Mucosa of rectum (tissue), 2 donors: ENCODE data around the gene IL20RB.

Source experiments
- H3K27ac ChIP-seq, 2 donors: one replicate each; pipeline ENCODE4 v1.7.0; 2013; ENCODE audit warnings: inconsistent platforms in 2 of 2, low read depth in 2 of 2, low read length in 2 of 2
- H3K27me3 ChIP-seq, 2 donors: one replicate each; pipeline ENCODE4 v1.7.0; 2013; ENCODE audit warnings: low read length in 2 of 2; ENCODE audit not compliant: control insufficient read depth in 2 of 2, insufficient read depth in 2 of 2
- H3K36me3 ChIP-seq, 2 donors: one replicate each; pipeline ENCODE4 v1.7.0; 2013; ENCODE audit warnings: low read length in 2 of 2; ENCODE audit not compliant: control insufficient read depth in 2 of 2, insufficient read depth in 2 of 2
- H3K4me1 ChIP-seq, 2 donors: one replicate each; pipeline ENCODE4 v1.7.0; 2013; ENCODE audit warnings: low read length in 2 of 2, mild to moderate bottlenecking in 1 of 2; ENCODE audit not compliant: control insufficient read depth in 2 of 2, insufficient read depth in 2 of 2
- H3K4me3 ChIP-seq, 2 donors: one replicate each; pipeline ENCODE4 v1.7.0; 2013; ENCODE audit warnings: low read length in 2 of 2
- H3K9ac ChIP-seq, 2 donors: one replicate each; pipeline ENCODE4 v1.7.0; 2013; ENCODE audit warnings: low read length in 2 of 2, low read depth in 1 of 2, mild to moderate bottlenecking in 1 of 2
- H3K9me3 ChIP-seq, 2 donors: one replicate each; pipeline ENCODE4 v1.7.0; 2013; ENCODE audit warnings: low read length in 2 of 2; ENCODE audit not compliant: control insufficient read depth in 2 of 2
- donor health status: healthy.
- donor health status: Normal muscosa, but diverticular disease.

IL20RB gene

GRCh38 chr3:136925425-136926190 lies 32.2 kb upstream of the IL20RB start:
- no peaks in the 10 kb centered on the region for H3K27me3 ChIP-seq
- H3K9me3 ChIP-seq = no peaks in the 10 kb centered on the region
- H3K4me1 ChIP-seq = peaks cover 2 to 4% of the 10 kb centered on the region in 2 donors
- H3K27ac ChIP-seq = no peak overlapping the region
- peaks cover 0 to 6% of the 10 kb centered on the region in 2 donors for H3K36me3 ChIP-seq
- no peak overlapping the region for H3K9ac ChIP-seq
- no peak overlapping the region for H3K4me3 ChIP-seq

DNA sequence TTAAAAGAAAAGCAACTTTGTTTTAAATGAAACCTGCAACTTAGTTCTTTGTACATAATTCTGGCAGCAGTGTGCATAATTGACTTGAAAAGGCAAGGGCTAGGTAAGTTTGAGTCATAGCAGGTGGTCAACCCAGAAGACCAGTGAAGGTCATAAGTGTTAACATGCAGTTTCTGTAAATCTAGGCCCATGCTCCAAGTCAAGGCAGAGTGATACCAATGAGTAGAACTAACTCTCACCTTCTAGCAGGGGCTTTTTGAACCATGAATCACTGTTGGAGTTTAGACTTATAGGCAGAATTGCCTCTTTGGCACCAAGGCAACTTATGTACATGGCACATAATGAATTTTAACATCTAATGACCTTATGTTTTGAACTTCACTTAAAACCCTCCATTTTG lies 29.5 kb upstream of the IL20RB start:
- H3K9ac ChIP-seq = no peak overlapping the region
- peaks cover 4 to 13% of the 10 kb centered on the region in 2 donors for H3K4me1 ChIP-seq
- H3K9me3 ChIP-seq = no peaks in the 10 kb centered on the region
- no peak overlapping the region for H3K4me3 ChIP-seq
- H3K36me3 ChIP-seq = peaks cover 0 to 6% of the 10 kb centered on the region in 2 donors
- H3K27ac ChIP-seq = no peak overlapping the region
- no peaks in the 10 kb centered on the region for H3K27me3 ChIP-seq

DNA sequence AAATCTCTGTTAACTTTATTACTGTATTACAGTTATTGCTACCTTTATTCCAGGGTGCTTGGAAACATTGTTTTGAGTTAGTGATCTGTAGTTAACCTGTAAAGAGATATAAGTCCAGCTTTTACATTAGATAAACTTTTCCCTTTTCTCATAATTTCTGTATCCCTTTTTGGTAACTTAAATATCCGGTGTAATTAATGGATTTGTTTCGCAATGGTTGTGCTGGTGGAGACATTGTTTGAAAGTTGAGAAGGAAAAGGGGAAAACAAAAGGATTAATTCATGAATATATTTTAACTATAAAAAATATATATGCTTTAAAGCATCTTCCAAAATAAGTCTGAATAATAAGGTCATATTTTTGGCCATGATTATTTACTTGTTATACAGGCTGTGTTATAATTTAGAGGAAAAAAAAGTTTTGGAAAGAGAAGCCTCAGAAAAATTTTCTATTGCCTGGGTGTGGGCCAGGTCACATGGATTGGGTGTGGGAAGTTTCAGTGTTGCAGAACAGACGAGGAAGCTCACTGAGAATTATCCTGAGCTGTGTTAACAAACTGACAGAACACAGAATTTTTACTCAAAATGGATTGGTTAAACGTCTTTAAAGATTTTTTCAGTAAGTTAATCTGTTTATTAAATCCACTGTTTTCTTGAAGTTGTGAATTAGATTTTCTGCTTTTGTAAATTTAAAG lies 27.7 kb upstream of the IL20RB start:
- Histone ChIP-seq H3K36me3 (peaks cover 0 to 6% of the 10 kb centered on the region in 2 donors), H3K4me3 (peak overlapping the region; percentile 55 to 69), H3K27me3 (no peaks in the 10 kb centered on the region), H3K27ac (peak overlapping the region; percentile 53 to 70), H3K4me1 (peaks cover 4 to 15% of the 10 kb centered on the region in 2 donors), H3K9ac (peak overlapping the region; percentile 19 to 47), H3K9me3 (no peaks in the 10 kb centered on the region)

- H3K9ac ChIP-seq = peak overlapping the region in 1 of 2 donors; percentile 26
- H3K27me3 ChIP-seq = no peaks in the 10 kb centered on the region
- H3K27ac ChIP-seq = peak overlapping the region in 1 of 2 donors; percentile 34
- H3K4me3 ChIP-seq = peak overlapping the region; percentile 55 to 69
- peaks cover 5 to 6% of the 10 kb centered on the region in 2 donors for H3K36me3 ChIP-seq
- no peaks in the 10 kb centered on the region for H3K9me3 ChIP-seq
- peaks cover 4 to 15% of the 10 kb centered on the region in 2 donors for H3K4me1 ChIP-seq
Observed at GRCh38 chr3:136931606-136932005, 26.2 kb upstream of the IL20RB start.

DNA sequence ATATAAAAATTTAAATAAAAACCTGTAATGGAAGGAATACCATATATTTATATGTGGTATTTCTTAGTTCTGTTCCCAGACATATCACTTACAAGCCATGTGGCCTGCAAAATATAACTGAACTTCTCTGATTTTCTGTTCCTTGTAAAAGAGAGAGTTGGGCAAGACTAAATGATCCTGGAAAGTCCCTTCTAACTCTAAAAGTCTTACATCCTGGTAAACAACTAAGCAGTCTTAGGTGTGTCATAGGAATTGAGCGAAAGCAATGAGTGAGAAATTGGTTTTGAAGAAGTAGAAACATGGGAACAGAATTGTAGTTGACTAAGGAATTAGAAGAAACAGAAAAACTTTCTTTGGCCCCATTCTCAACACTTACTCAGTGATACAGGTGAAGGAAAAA lies 25.3 kb upstream of the IL20RB start:
- Histone ChIP-seq H3K9ac (no peak overlapping the region), H3K4me3 (no peak overlapping the region), H3K4me1 (peaks cover 4 to 15% of the 10 kb centered on the region in 2 donors), H3K9me3 (peaks cover 0 to 5% of the 10 kb centered on the region in 2 donors), H3K27ac (peak overlapping the region in 1 of 2 donors; percentile 13), H3K36me3 (peaks cover 5 to 6% of the 10 kb centered on the region in 2 donors), H3K27me3 (no peaks in the 10 kb centered on the region)

DNA sequence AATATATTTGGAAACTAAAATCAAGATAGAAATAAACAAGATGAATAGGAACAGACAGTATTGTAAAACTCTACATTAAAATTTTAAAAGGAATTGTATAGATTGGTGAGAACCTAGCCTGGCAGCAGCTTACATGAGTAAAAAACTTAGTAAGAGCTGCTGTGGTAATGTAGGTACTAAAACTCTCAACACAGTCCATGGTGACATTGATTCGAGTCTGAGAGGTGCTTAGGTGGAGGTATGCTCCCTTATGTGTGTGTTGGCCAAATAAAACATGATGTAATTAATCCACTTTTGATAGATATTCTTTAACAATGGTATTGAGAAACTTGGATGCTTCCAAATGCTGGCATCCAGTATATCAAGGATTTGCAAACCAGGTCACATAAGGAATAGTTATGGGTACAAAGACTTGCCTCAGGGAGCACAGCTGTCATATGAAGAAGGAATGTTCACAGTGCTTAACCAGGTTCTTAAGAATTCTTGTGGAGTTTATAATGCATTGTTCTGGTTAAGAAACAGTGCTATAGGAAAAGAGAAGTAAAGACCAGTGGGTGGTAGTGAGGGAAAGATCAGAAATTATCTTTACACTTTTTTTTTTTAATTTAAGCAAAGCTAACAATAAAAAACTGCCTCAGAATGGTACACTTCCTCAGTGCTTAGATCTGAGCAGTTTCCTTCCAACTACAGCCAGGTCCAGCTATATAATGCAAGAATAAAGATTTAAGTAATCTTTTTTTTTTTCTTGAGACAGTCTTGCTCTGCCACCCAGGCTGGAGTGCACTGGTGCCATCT lies 24.6 kb upstream of the IL20RB start:
- Histone ChIP-seq H3K4me3 (no peak overlapping the region), H3K36me3 (peaks cover 3 to 5% of the 10 kb centered on the region in 2 donors), H3K9ac (no peak overlapping the region), H3K4me1 (peaks cover 4 to 15% of the 10 kb centered on the region in 2 donors), H3K27ac (peak overlapping the region in 1 of 2 donors; percentile 13), H3K27me3 (no peaks in the 10 kb centered on the region), H3K9me3 (peaks cover 0 to 5% of the 10 kb centered on the region in 2 donors)

DNA sequence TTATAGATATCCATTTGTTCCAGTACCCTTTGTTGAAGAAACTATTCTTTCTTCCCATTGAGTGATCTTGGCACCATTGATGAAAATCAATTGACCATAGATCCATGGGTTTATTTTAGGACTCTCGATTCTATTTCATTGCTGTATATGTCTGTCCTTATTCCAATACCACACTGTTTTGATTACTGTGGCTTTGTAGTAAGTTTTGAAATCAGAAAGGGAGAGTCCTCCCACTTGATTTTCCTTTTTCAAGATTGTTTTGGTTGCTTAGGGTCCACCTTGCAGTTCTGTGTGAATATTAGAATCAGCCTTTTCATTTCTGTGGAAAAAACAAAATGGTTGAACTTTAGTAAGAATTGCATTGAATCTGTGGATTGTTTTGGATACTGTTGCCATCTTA lies 20.6 kb upstream of the IL20RB start:
- Histone ChIP-seq H3K27ac (no peak overlapping the region), H3K4me3 (no peak overlapping the region), H3K9ac (no peak overlapping the region), H3K9me3 (peaks cover 0 to 5% of the 10 kb centered on the region in 2 donors), H3K36me3 (peaks cover 0 to 5% of the 10 kb centered on the region in 2 donors), H3K27me3 (no peaks in the 10 kb centered on the region), H3K4me1 (peaks cover 0 to 10% of the 10 kb centered on the region in 2 donors)

DNA sequence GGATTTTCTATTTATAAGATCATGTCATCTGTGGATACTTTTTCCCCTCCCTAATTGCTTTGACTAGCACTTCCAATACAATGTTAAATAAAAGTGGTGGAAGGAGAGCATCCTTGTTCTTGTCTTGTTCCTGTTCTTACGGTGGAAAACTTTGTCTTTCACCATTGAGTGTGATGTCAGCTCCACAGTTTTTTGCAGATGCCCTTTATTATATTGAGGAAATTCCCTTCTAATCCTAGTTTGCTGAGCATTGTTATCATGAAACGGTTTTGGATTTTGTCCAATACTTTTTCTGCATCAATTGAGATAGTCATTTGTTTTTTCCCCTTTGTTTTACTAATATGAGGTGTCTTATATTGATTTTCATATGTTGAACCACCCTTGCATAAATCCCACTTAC lies 19.9 kb upstream of the IL20RB start:
- H3K4me1 ChIP-seq = peaks cover 2 to 6% of the 10 kb centered on the region in 2 donors

GRCh38 chr3:136938334-136938733 lies 19.4 kb upstream of the IL20RB start:
- Histone ChIP-seq H3K4me3 (no peak overlapping the region), H3K4me1 (peaks cover 1 to 3% of the 10 kb centered on the region in 2 donors), H3K9ac (no peak overlapping the region), H3K9me3 (peaks cover 0 to 5% of the 10 kb centered on the region in 2 donors), H3K36me3 (peaks cover 0 to 5% of the 10 kb centered on the region in 2 donors), H3K27ac (no peak overlapping the region), H3K27me3 (no peaks in the 10 kb centered on the region)

More for the DNA sequence above, 19.9 kb upstream of the IL20RB start:
- Histone ChIP-seq H3K4me3 (no peak overlapping the region), H3K27ac (no peak overlapping the region), H3K9ac (no peak overlapping the region), H3K9me3 (peaks cover 0 to 5% of the 10 kb centered on the region in 2 donors), H3K36me3 (peaks cover 0 to 5% of the 10 kb centered on the region in 2 donors), H3K27me3 (no peaks in the 10 kb centered on the region)
